ENCODE measurements around the gene ZNF469. TPM values are rescaled to one million over a fixed set of nuclear protein-coding genes. Genes with fewer than 3 reads are reported as not detected.
A peak's percentile ranks its signal among the peaks of the same experiment; 100 is the strongest.

The ZNF469 gene, protein sequence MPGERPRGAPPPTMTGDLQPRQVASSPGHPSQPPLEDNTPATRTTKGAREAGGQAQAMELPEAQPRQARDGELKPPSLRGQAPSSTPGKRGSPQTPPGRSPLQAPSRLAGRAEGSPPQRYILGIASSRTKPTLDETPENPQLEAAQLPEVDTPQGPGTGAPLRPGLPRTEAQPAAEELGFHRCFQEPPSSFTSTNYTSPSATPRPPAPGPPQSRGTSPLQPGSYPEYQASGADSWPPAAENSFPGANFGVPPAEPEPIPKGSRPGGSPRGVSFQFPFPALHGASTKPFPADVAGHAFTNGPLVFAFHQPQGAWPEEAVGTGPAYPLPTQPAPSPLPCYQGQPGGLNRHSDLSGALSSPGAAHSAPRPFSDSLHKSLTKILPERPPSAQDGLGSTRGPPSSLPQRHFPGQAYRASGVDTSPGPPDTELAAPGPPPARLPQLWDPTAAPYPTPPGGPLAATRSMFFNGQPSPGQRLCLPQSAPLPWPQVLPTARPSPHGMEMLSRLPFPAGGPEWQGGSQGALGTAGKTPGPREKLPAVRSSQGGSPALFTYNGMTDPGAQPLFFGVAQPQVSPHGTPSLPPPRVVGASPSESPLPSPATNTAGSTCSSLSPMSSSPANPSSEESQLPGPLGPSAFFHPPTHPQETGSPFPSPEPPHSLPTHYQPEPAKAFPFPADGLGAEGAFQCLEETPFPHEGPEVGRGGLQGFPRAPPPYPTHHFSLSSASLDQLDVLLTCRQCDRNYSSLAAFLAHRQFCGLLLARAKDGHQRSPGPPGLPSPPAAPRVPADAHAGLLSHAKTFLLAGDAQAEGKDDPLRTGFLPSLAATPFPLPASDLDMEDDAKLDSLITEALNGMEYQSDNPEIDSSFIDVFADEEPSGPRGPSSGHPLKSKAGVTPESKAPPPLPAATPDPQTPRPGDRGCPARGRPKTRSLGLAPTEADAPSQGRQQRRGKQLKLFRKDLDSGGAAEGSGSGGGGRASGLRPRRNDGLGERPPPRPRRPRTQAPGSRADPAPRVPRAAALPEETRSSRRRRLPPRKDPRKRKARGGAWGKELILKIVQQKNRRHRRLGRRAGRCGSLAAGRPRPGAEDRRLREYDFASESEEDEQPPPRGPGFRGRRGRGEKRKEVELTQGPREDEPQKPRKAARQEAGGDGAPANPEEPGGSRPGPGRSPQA (N-terminal part only)
- total RNA-seq, result under 1 TPM; 0.24 to 0.55 (median 0.41) TPM

DNA sequence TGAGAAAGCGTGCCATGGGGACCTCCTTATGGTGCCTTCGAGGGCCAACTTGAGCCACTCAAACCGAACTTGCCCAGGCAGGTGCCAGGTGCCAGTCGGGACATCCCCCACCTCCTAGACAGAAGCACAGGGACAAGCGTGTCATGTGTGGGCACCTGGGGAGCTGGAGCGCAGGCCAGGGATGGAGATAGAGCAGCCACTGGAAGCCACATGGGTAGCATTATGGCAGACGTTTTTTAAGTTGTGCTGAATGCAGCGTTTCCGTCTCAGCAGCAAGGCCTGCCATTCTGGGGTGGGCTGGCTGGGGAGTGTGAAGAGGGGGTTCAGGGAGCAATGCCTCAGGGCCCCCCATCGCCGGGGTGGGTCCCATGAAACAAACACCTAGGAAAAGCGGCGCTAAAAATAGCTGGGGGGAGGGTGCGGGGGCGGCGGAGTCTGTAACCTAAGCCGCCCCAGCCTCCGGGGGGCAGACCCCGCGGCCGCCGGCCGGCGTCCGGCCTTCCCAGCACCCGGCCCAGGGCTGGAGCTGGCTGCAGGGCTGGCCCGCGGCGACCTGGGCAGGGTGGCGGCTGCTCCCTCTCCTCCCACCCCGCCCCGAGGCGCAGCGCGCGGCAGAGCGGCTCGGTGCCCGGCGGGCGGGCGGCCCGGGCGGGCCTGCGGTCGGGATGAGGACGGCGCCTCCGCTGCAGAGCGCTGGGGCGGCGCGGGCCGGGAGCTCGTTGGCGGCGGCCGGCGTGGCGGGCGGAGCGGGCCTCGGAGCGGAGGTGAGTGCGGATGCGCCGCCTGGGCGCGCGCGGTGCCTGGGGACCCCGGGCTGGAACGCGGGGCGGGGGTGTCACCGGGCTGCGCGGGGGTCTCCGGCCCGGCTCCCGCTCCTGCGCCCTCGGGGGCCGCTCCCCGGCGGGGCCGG is at the start of gene ZNF469:
TSS of gene ZNF469 (plus strand) at position 469 of the 910 bp plus-strand sequence. CDS start 44,512 bp downstream, outside the sequence.
- Histone ChIP-seq H3K36me3 (no peaks in the 10 kb centered on the region), H3K27ac (peak within 1 kb of the TSS; percentile 25), H3K27me3 (peaks cover 55% of the 10 kb centered on the region), H3K4me3 (peak within 1 kb of the TSS; percentile 55), H3K4me1 (peaks cover 22% of the 10 kb centered on the region), H3K9me3 (no peaks in the 10 kb centered on the region)
- DNase-seq (ENCODE audit: low spot score in 2 of 2), result peak in 1 of 2 donors; percentile 58
- WGBS, result 18% methylated on average over 11 of the region's 87 CpGs
- TF ChIP-seq EP300 (IDR thresholded peaks at IDR 0.05) (no peak), POLR2AphosphoS5 (IDR thresholded peaks at IDR 0.05) (no peak), POLR2A (IDR thresholded peaks at IDR 0.05) (no peak)
- TF ChIP-seq, protein P1, sequence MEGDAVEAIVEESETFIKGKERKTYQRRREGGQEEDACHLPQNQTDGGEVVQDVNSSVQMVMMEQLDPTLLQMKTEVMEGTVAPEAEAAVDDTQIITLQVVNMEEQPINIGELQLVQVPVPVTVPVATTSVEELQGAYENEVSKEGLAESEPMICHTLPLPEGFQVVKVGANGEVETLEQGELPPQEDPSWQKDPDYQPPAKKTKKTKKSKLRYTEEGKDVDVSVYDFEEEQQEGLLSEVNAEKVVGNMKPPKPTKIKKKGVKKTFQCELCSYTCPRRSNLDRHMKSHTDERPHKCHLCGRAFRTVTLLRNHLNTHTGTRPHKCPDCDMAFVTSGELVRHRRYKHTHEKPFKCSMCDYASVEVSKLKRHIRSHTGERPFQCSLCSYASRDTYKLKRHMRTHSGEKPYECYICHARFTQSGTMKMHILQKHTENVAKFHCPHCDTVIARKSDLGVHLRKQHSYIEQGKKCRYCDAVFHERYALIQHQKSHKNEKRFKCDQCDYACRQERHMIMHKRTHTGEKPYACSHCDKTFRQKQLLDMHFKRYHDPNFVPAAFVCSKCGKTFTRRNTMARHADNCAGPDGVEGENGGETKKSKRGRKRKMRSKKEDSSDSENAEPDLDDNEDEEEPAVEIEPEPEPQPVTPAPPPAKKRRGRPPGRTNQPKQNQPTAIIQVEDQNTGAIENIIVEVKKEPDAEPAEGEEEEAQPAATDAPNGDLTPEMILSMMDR (IDR thresholded peaks at IDR 0.05), result no peak

DNA sequence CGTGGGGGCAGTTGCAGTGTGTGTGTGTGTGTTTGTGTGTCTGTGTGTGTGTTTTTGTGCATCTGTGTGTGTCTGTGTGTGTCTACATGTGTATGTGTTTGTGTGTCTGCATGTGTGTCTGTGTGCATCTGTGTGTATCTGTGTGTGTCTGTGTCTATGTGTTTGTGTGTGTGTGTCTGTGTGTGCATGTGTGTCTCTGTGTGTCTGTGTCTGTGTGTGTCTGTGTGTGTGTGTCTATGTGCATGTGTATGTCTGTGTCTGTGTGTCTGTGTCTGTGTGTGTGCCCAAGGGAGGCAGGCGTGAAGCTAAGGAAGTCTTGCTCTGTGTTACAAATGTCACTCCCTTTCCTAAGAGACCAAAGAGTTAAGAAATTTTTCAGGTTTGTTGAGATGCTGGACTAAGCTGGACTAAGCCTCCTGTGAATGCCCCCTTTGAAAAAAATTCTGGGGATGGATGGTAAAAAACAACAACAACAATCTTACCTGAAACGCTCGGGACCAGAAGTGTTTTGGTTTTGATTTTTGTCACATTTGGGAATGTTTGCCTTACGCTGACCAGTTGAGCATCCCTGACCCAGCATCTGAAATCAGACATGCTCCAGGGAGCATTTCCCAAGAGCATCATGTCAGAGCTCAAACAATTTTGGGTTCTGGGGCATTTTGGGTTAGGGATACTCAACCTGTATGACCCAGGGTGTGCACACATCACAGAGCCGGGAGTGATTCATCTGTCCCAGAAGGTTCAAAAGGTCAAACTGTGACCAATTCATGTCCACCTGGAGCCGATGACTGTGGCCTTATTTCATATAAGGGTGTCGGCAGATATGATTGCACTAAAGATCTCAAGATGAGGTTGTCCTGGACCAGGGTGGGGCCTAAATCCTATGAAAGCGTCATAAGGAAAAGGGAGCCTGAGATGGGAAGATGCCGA is 48.6 kb upstream of the ZNF469 start:
- H3K27me3 ChIP-seq, result peaks cover 6% of the 10 kb centered on the region
- no peak for DNase-seq (ENCODE audit: low spot score in 2 of 2)
- WGBS, result 79% methylated on average over 10 of the region's 10 CpGs
- H3K4me1 ChIP-seq, result peaks cover 17% of the 10 kb centered on the region
- H3K9me3 ChIP-seq, result no peaks in the 10 kb centered on the region
- H3K4me3 ChIP-seq, result no peak overlapping the region
- no peaks in the 10 kb centered on the region for H3K36me3 ChIP-seq
- no peak overlapping the region for H3K27ac ChIP-seq
- TF ChIP-seq POLR2AphosphoS5 (IDR thresholded peaks at IDR 0.05) (no peak), EP300 (IDR thresholded peaks at IDR 0.05) (no peak), POLR2A (IDR thresholded peaks at IDR 0.05) (no peak)
- TF ChIP-seq, protein P1 (IDR thresholded peaks at IDR 0.05), result no peak

DNA sequence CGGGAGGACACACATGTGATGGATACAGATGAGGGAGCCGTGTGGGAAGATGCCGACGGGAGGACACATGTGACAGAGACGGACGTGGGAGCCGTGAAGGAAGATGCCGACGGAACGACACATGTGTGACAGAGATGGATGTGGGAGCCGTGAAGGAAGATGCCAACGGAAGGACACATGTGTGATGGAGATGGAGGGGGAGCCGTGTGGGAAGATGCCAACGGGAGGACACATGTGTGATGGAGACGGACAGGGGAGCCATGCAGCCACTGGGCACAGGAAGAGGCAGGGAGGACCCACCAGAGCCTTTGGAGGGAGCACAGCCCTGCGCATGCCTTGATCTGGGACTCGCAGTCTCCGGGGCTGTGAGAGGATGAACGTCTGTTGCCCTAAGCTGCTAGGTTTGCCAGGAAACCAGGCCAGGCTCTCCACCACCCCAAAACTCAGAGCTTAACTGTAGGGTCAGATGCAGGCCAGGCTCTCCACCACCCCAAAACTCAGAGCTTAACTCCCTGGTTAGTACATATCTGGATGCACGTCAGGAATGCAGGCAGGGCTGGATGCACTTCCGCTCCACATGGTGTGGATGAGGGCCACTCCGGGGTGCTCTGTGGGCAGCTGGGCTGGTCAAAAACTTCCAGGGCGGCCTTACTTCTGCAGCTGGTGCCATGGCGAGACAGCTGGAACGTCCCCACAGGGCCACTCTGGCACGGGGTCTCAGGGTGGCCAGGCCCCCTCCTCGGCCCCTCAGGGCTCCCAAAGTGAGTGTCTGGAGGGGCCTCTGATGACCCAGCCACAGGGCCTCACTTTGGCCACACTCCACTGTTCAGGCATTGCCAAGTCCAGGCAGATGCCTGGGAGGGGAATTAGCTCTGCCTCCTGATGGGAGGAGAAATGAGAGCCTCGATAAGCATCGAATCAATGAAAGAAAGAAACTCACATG is 47.7 kb upstream of the ZNF469 start:
- TF ChIP-seq, protein P1 (IDR thresholded peaks at IDR 0.05), result no peak
- TF ChIP-seq EP300 (IDR thresholded peaks at IDR 0.05), result no peak
- TF ChIP-seq POLR2AphosphoS5 (IDR thresholded peaks at IDR 0.05), result no peak
- DNase-seq (ENCODE audit: low spot score in 2 of 2), result no peak
- Histone ChIP-seq H3K4me1 (peaks cover 17% of the 10 kb centered on the region), H3K27ac (no peak overlapping the region), H3K36me3 (no peaks in the 10 kb centered on the region), H3K27me3 (peaks cover 6% of the 10 kb centered on the region), H3K4me3 (no peak overlapping the region), H3K9me3 (no peaks in the 10 kb centered on the region)
- 80% methylated on average over 21 of the region's 29 CpGs for WGBS

Measured in suprapubic skin (tissue), 4 donors.